HL-60 (cell line): ENCODE measurements around the gene FOXL2NB.

Experiments
- CTCF ChIP-seq: IDR thresholded peaks from one replicate; pipeline ENCODE4 v1.5.1; 2011; ENCODE audit warnings: low read length, control low read depth, inconsistent platforms; ENCODE audit not compliant: insufficient read depth
- POLR2AphosphoS5 ChIP-seq: IDR thresholded peaks from 2 replicates; pipeline ENCODE4 v1.6.1; 2012; ENCODE audit warnings: low read depth

DNA sequence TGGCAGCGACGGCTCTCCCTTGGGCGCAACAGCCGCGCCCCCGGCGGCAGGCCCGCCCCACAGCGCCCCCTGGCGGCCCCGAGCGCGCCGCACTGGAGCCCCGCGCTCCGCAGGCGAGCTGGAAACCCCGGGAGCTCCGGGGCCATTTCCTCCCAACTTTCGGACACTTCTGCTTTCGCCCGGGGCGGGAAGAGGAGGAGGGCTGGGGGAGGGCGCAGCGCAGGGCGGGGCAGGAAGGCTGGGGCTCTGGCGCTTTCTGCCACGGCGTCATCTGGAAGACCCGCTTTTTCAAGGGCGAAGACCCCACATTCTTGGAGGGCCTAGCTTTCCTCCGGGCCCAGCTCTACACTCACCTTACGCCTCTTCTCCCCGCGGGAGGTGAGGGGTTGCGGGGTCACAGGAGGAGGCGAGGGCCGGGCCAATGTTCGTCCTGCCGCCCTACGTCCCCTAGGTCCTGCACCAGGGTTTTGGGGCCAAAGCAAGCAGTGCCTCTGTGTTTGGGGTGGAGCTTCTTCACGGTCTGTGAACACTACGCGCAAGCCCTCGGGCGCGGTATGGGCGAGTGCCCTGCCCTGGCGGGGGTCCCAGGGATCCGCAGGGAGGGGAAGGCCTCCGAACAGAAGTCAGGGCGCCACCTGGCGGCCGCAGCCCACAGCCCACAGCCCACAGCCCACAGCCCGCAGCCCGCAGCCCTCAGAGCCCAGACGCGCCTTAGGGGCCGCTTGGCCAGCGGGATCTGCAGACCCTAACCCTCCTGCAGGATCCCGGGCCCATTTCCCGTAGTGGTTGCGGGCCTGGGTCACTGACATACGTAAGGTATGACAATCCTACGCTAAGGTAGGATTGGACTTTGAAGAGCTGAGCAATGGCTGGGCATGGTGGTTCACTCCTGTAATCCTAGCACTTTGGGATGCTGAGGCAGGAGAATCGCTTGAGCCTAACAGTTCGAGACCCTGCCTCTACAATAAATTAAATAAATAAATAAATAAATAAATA is 31.2 kb upstream of the FOXL2NB start:
- no peak; the same call in 1 of the 2 replicates for TF ChIP-seq POLR2AphosphoS5
- peak; percentile 56 for TF ChIP-seq CTCF
